Liver (tissue), 9 donors: ENCODE data around the gene RPGR. TPM values are rescaled to one million over a fixed set of nuclear protein-coding genes. Genes with fewer than 3 reads are reported as not detected.

Experiments
- DNase-seq: peaks from one replicate; pipeline ENCODE4 v3.0.0-alpha.2; 2017; ENCODE audit warnings: low spot score
- H3K27ac ChIP-seq, 2 donors: one replicate each; pipeline ENCODE4 v1.7.0; 2013; ENCODE audit warnings: inconsistent platforms in 2 of 2, low read length in 2 of 2, control low read depth in 1 of 2, low read depth in 1 of 2, mild to moderate bottlenecking in 1 of 2
- H3K27me3 ChIP-seq, 4 donors: one replicate each; pipeline versions ENCODE4 v1.6.1 to v1.7.0; 2013; ENCODE audit warnings: low read length in 3 of 4, inconsistent platforms in 1 of 4, mild to moderate bottlenecking in 1 of 4, moderate library complexity in 1 of 4; ENCODE audit not compliant: control insufficient read depth in 4 of 4, insufficient read depth in 4 of 4
- H3K36me3 ChIP-seq, 4 donors: one replicate each; pipeline versions ENCODE4 v1.6.1 to v1.7.0; 2013; ENCODE audit warnings: low read length in 3 of 4, mild to moderate bottlenecking in 3 of 4, low read depth in 1 of 4, moderate library complexity in 1 of 4; ENCODE audit not compliant: control insufficient read depth in 4 of 4, insufficient read depth in 3 of 4
- H3K4me1 ChIP-seq, 4 donors: one replicate each; pipeline versions ENCODE4 v1.6.1 to v1.7.0; 2013; ENCODE audit warnings: low read length in 3 of 4, mild to moderate bottlenecking in 3 of 4, moderate library complexity in 1 of 4; ENCODE audit not compliant: control insufficient read depth in 4 of 4, insufficient read depth in 4 of 4
- H3K4me3 ChIP-seq, 3 donors: one replicate each; pipeline versions ENCODE4 v1.6.1 to v1.7.0; 2013; ENCODE audit warnings: low read length in 3 of 3, control low read depth in 1 of 3, low read depth in 1 of 3, mild to moderate bottlenecking in 1 of 3
- H3K9ac ChIP-seq, 2 donors: one replicate each; pipeline ENCODE4 v1.7.0; 2013; ENCODE audit warnings: low read length in 2 of 2, mild to moderate bottlenecking in 2 of 2, moderate library complexity in 2 of 2, control low read depth in 1 of 2, low read depth in 1 of 2
- H3K9me3 ChIP-seq, 4 donors: one replicate each; pipeline versions ENCODE4 v1.6.1 to v1.7.0; 2013; ENCODE audit warnings: low read length in 3 of 4; ENCODE audit not compliant: control insufficient read depth in 4 of 4
- ATF3 ChIP-seq: IDR thresholded peaks from 2 replicates; pipeline ENCODE4 v1.6.1; 2016; ENCODE audit warnings: antibody characterized with exemption
- CTCF ChIP-seq: fragments of 150-350 bp; IDR thresholded peaks from 2 replicates; pipeline ENCODE4 v1.5.1; 2017; ENCODE audit warnings: improper control_type of control experiment, low read depth, low read length; ENCODE audit not compliant: missing input control
- EGR1 ChIP-seq, 2 donors: IDR thresholded peaks; 2 replicates each; pipeline ENCODE4 v1.6.1; 2016 to 2018; ENCODE audit warnings: antibody characterized with exemption in 2 of 2, low read depth in 2 of 2
- FOXA1 ChIP-seq: IDR thresholded peaks from 2 replicates; pipeline ENCODE4 v1.6.1; 2016; ENCODE audit warnings: antibody characterized with exemption
- FOXA2 ChIP-seq: IDR thresholded peaks from 2 replicates; pipeline ENCODE4 v1.6.1; 2016; ENCODE audit warnings: antibody characterized with exemption
- GABPA ChIP-seq, 2 donors: IDR thresholded peaks in 1 of 2; conservative IDR thresholded peaks in 1 of 2; 2 replicates each; pipeline ENCODE4 v1.6.1; 2016; ENCODE audit warnings: antibody characterized with exemption in 2 of 2, mild to moderate bottlenecking in 1 of 2, moderate library complexity in 1 of 2
- HNF4A ChIP-seq, 2 donors: conservative IDR thresholded peaks; 2 replicates each; pipeline ENCODE4 v1.6.1; 2016; ENCODE audit warnings: antibody characterized with exemption in 2 of 2, mild to moderate bottlenecking in 2 of 2
- HNF4G ChIP-seq: IDR thresholded peaks from 2 replicates; pipeline ENCODE4 v1.6.1; 2016; ENCODE audit warnings: antibody characterized with exemption
- JUND ChIP-seq, 2 donors: IDR thresholded peaks; 2 replicates each; pipeline ENCODE4 v1.6.1; 2016; ENCODE audit warnings: antibody characterized with exemption in 2 of 2
- MAX ChIP-seq: IDR thresholded peaks from 2 replicates; pipeline ENCODE4 v1.6.1; 2016; ENCODE audit warnings: antibody characterized with exemption
- NR2F2 ChIP-seq: IDR thresholded peaks from 2 replicates; pipeline ENCODE4 v1.6.1; 2016; ENCODE audit warnings: antibody characterized with exemption
- RAD21 ChIP-seq, 2 donors: IDR thresholded peaks; 2 replicates each; pipeline ENCODE4 v1.6.1; 2016; ENCODE audit warnings: antibody characterized with exemption in 2 of 2, mild to moderate bottlenecking in 2 of 2
- REST ChIP-seq: IDR thresholded peaks from 2 replicates; pipeline ENCODE4 v1.6.1; 2016; ENCODE audit warnings: antibody characterized with exemption, mild to moderate bottlenecking
- TAF1 ChIP-seq: conservative IDR thresholded peaks from 2 replicates; pipeline ENCODE4 v1.6.1; 2016; ENCODE audit warnings: antibody characterized with exemption, mild to moderate bottlenecking
- YY1 ChIP-seq: IDR thresholded peaks from 2 replicates; pipeline ENCODE4 v1.6.1; 2016; ENCODE audit warnings: antibody characterized with exemption, mild to moderate bottlenecking
- ZBTB33 ChIP-seq: IDR thresholded peaks from 2 replicates; pipeline ENCODE4 v1.6.1; 2016; ENCODE audit warnings: antibody characterized with exemption
- WGBS: extraction: QIAGEN DNeasy Blood & Tissue Kit; methylation state at CpG from one replicate; pipeline ENCODE4 v1.1.7; 2013; 5-methylcytosine and 5-hydroxymethylcytosine counted together
- polyA plus RNA-seq, 2 donors: library from polyadenylated mRNA; stranded (reverse) in 1 of 2; unstranded in 1 of 2; fragments of 200-250 nt in 1 of 2; fragments of >200 nt in 1 of 2; fragmentation: Nextera tagmentation in 1 of 2; extraction: Ambion mirVana in 1 of 2; gene quantifications; one replicate each; pipeline versions ENCODE4 v1.2.1 to v1.2.3, GENCODE V29; 2013 to 2015
- total RNA-seq, 2 donors: library from RNA; depleted of rRNA; stranded (reverse); fragments of >200 nt; gene quantifications; one replicate each; pipeline ENCODE4 v1.2.3, GENCODE V29; 2014
- donor health status: healthy.
- donor health status: healthy.
- donor health status: healthy.
- donor health status: healthy.
- donor health status: healthy.

Gene RPGR
- total and polyA plus RNA-seq, 4 donors = 1.7 to 7.2 (median 3.5) TPM

- TF ChIP-seq GABPA (IDR thresholded peaks at IDR 0.05 in 1 of 2, conservative IDR thresholded peaks at IDR 0.05 in 1 of 2) (no peak), MAX (no peak), JUND (IDR thresholded peaks at IDR 0.05) (no peak), FOXA1 (no peak), NR2F2 (no peak), EGR1 (IDR thresholded peaks at IDR 0.05; ENCODE audit: low read depth in 2 of 2) (no peak), HNF4G (no peak), ATF3 (no peak)
Observed at GRCh38 chrX:38293741-38294140, 33.6 kb downstream of the RPGR start (continued).

GRCh38 chrX:38287674-38288073 lies 39.6 kb downstream of the RPGR start:
- Histone ChIP-seq H3K4me3 (no peak overlapping the region), H3K36me3 (peaks cover 0 to 3% (median 0%) of the 10 kb centered on the region in 4 donors), H3K9me3 (no peaks in the 10 kb centered on the region), H3K9ac (no peak overlapping the region), H3K27ac (no peak overlapping the region), H3K27me3 (no peaks in the 10 kb centered on the region), H3K4me1 (no peaks in the 10 kb centered on the region)
- 97% methylated on average over 5 of the region's 5 CpGs for WGBS
- TF ChIP-seq HNF4G (no peak), HNF4A (conservative IDR thresholded peaks at IDR 0.05) (no peak), MAX (no peak), ZBTB33 (no peak), FOXA2 (no peak), GABPA (IDR thresholded peaks at IDR 0.05 in 1 of 2, conservative IDR thresholded peaks at IDR 0.05 in 1 of 2) (no peak), JUND (IDR thresholded peaks at IDR 0.05) (no peak), TAF1 (no peak), FOXA1 (no peak), NR2F2 (no peak), CTCF (no peak), EGR1 (IDR thresholded peaks at IDR 0.05; ENCODE audit: low read depth in 2 of 2) (no peak), RAD21 (IDR thresholded peaks at IDR 0.05) (no peak)
- DNase-seq = no peak

GRCh38 chrX:38285649-38286048 lies 41.7 kb downstream of the RPGR start:
- no peak for TF ChIP-seq GABPA (IDR thresholded peaks at IDR 0.05 in 1 of 2, conservative IDR thresholded peaks at IDR 0.05 in 1 of 2)
- TF ChIP-seq HNF4G = no peak
- TF ChIP-seq MAX = no peak
- no peak for TF ChIP-seq REST
- no peak for TF ChIP-seq YY1
- no peak for TF ChIP-seq CTCF
- TF ChIP-seq EGR1 (IDR thresholded peaks at IDR 0.05; ENCODE audit: low read depth in 2 of 2) = no peak
- TF ChIP-seq TAF1 = no peak
- TF ChIP-seq NR2F2 = no peak
- no peak for TF ChIP-seq HNF4A (conservative IDR thresholded peaks at IDR 0.05)
- TF ChIP-seq FOXA1 = no peak
- WGBS = 96% methylated on average over 1 of the region's 1 CpG
- no peak overlapping the region for H3K9ac ChIP-seq
- no peaks in the 10 kb centered on the region for H3K27me3 ChIP-seq
- H3K9me3 ChIP-seq = no peaks in the 10 kb centered on the region
- no peaks in the 10 kb centered on the region for H3K36me3 ChIP-seq
- no peak overlapping the region for H3K4me3 ChIP-seq
- H3K27ac ChIP-seq = no peak overlapping the region
- no peaks in the 10 kb centered on the region for H3K4me1 ChIP-seq
- DNase-seq = no peak
